HCT116 (cell line): ENCODE results near the gene PRKAA1.

Experiments
- EGR1 ChIP-seq: IDR thresholded peaks from 2 replicates; pipeline ENCODE4 v1.6.1; 2012; ENCODE audit warnings: low read depth
- EZH2 ChIP-seq: fragments of 200-600 bp; sonication (generic); IDR thresholded peaks from 2 replicates; pipeline ENCODE4 v1.6.1; 2017; ENCODE audit warnings: antibody characterized with exemption, mixed run types
- POLR2AphosphoS5 ChIP-seq: IDR thresholded peaks from 2 replicates; pipeline ENCODE4 v1.6.1; 2011; ENCODE audit warnings: mild to moderate bottlenecking, low read depth, low read length, moderate library complexity
- RAD21 ChIP-seq: IDR thresholded peaks from 2 replicates; pipeline ENCODE4 v1.6.1; 2012; ENCODE audit warnings: low read depth, mild to moderate bottlenecking
- SIN3A ChIP-seq: IDR thresholded peaks from 2 replicates; pipeline ENCODE4 v1.6.1; 2012; ENCODE audit warnings: low read depth
- TCF7L2 ChIP-seq: IDR thresholded peaks from 2 replicates; pipeline ENCODE4 v1.7.0; 2011; ENCODE audit warnings: borderline replicate concordance, inconsistent platforms; ENCODE audit not compliant: insufficient read depth, insufficient read length; ENCODE audit errors: extremely low read depth
- TF ChIP-seq, protein P1 (sequence below), 3 experiments: fragments of 200-600 bp in 1 of 3; sonication (generic) in 1 of 3; IDR thresholded peaks in 2 of 3; conservative IDR thresholded peaks in 1 of 3; 2 replicates each; pipeline ENCODE4 v1.5.1; 2012 to 2017; ENCODE audit warnings: low read depth in 2 of 3, low read length in 2 of 3, antibody characterized with exemption in 1 of 3, borderline replicate concordance in 1 of 3, control low read depth in 1 of 3, mild to moderate bottlenecking in 1 of 3, mixed read lengths in 1 of 3, mixed run types in 1 of 3, moderate library complexity in 1 of 3; ENCODE audit not compliant: insufficient read depth in 1 of 3

DNA sequence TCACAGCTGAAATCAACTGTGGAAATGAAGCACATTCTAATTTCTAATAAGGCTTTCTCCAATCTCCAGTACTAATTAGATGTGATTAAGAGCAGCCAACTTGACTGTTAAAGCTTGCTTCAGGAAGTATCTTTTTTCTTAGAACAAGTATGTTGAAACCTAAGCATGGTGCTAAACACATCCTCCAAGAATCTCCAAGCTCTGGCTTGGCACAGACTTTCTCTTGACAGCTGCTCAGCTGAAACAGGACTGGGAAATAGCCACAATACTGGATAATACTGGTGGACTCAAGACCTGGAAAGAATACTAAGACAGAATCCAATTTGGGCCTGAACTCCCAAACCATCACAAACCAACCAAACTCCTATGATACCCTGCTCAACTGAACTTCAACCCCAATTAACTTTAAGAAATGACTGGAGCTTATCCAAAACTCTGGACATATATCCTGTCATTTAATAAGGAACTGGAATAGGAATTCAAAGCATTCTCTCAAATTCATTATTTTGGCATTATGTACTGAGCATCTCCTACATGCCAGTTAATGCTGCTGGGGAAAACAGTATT is 16.2 kb downstream of the PRKAA1 start:
- TF ChIP-seq EGR1 (no peak), POLR2AphosphoS5 (no peak), TCF7L2 (no peak), EZH2 (no peak), RAD21 (no peak), SIN3A (no peak)
- TF ChIP-seq, protein P1, sequence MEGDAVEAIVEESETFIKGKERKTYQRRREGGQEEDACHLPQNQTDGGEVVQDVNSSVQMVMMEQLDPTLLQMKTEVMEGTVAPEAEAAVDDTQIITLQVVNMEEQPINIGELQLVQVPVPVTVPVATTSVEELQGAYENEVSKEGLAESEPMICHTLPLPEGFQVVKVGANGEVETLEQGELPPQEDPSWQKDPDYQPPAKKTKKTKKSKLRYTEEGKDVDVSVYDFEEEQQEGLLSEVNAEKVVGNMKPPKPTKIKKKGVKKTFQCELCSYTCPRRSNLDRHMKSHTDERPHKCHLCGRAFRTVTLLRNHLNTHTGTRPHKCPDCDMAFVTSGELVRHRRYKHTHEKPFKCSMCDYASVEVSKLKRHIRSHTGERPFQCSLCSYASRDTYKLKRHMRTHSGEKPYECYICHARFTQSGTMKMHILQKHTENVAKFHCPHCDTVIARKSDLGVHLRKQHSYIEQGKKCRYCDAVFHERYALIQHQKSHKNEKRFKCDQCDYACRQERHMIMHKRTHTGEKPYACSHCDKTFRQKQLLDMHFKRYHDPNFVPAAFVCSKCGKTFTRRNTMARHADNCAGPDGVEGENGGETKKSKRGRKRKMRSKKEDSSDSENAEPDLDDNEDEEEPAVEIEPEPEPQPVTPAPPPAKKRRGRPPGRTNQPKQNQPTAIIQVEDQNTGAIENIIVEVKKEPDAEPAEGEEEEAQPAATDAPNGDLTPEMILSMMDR (IDR thresholded peaks at IDR 0.05 in 2 of 3, conservative IDR thresholded peaks at IDR 0.05 in 1 of 3; ENCODE audit: borderline replicate concordance in 1 of 3, insufficient read depth in 1 of 3, low read depth in 2 of 3, low read length in 2 of 3): no peak
